ENCODE measurements around the gene SLC38A2. TPM values are rescaled to one million over a fixed set of nuclear protein-coding genes. Genes with fewer than 3 reads are reported as not detected.
"Not testable (repeated sequence)": the region's sequence is repeated elsewhere in the genome, so short reads cannot be mapped to it uniquely, and the experiment has no call there.

SLC38A2 gene
- total RNA-seq, 1 donor from 2014 or later = 291 TPM

DNA sequence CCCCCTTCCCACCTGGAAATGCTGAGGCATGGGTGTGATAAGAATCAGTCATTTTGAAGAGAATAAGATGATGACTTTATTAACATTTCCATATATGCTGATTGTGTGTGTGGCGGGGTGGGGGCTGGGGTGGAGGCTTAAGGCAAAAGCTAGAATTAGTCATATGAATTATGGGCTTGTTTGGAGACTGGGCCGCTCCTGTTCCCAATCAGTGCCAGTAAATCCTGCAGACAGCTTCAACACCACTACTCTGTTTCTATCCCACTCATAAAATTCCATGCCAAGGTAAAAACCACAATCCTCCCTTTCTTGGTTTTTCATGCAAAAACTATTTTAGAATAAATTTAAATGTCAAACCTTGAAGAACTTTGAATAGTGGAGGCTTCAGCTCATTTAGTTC is 29.9 kb upstream of the SLC38A2 start:
- H3K4me3 ChIP-seq (ENCODE audit: low read depth, low read length) = no peak overlapping the region
- no peaks in the 10 kb centered on the region for H3K36me3 ChIP-seq (ENCODE audit: control insufficient read depth, insufficient read depth, low read length)
- H3K27me3 ChIP-seq (ENCODE audit: control insufficient read depth, insufficient read depth, low read length) = no peaks in the 10 kb centered on the region
- TF ChIP-seq, protein P1, sequence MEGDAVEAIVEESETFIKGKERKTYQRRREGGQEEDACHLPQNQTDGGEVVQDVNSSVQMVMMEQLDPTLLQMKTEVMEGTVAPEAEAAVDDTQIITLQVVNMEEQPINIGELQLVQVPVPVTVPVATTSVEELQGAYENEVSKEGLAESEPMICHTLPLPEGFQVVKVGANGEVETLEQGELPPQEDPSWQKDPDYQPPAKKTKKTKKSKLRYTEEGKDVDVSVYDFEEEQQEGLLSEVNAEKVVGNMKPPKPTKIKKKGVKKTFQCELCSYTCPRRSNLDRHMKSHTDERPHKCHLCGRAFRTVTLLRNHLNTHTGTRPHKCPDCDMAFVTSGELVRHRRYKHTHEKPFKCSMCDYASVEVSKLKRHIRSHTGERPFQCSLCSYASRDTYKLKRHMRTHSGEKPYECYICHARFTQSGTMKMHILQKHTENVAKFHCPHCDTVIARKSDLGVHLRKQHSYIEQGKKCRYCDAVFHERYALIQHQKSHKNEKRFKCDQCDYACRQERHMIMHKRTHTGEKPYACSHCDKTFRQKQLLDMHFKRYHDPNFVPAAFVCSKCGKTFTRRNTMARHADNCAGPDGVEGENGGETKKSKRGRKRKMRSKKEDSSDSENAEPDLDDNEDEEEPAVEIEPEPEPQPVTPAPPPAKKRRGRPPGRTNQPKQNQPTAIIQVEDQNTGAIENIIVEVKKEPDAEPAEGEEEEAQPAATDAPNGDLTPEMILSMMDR (IDR thresholded peaks at IDR 0.05; ENCODE audit: insufficient read depth, low read length, poor library complexity, severe bottlenecking) = no peak
- DNase-seq (ENCODE audit: low read depth) = no peak

- H3K36me3 ChIP-seq (ENCODE audit: control insufficient read depth, insufficient read depth, low read length) = no peaks in the 10 kb centered on the region
- H3K4me3 ChIP-seq (ENCODE audit: low read depth, low read length) = no peak overlapping the region
- DNase-seq (ENCODE audit: low read depth) = no peak
- TF ChIP-seq, protein P1 (IDR thresholded peaks at IDR 0.05; ENCODE audit: insufficient read depth, low read length, poor library complexity, severe bottlenecking) = no peak
- no peaks in the 10 kb centered on the region for H3K27me3 ChIP-seq (ENCODE audit: control insufficient read depth, insufficient read depth, low read length)
Measured at GRCh38 chr12:46401662-46402061, 29.1 kb upstream of the SLC38A2 start.

DNA sequence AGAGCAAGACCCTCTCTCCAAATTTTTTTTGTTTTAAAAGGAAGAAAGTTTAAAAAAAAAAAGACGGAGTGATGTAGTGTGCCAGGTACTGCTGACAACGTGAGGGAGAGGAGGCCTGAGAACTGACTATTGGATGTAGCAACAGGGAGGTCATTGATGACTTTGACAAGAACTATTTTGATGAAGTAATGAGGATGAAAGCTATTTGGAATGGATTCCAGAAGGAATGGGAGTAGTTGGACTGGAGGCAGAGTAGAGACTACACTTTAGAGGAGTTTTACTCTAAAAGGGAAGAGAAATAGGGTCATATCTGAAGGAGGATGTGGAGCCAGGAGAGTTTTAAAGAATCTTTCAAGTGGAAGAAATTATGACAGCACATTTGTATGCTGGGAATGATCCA is 27.8 kb upstream of the SLC38A2 start:
- no peaks in the 10 kb centered on the region for H3K36me3 ChIP-seq (ENCODE audit: control insufficient read depth, insufficient read depth, low read length)
- H3K27me3 ChIP-seq (ENCODE audit: control insufficient read depth, insufficient read depth, low read length) = no peaks in the 10 kb centered on the region
- H3K4me3 ChIP-seq (ENCODE audit: low read depth, low read length) = no peak overlapping the region
- DNase-seq (ENCODE audit: low read depth) = no peak
- TF ChIP-seq, protein P1 (IDR thresholded peaks at IDR 0.05; ENCODE audit: insufficient read depth, low read length, poor library complexity, severe bottlenecking) = no peak

- H3K4me3 ChIP-seq (ENCODE audit: low read depth, low read length); DNase-seq (ENCODE audit: low read depth); H3K27me3 ChIP-seq (ENCODE audit: control insufficient read depth, insufficient read depth, low read length); H3K36me3 ChIP-seq (ENCODE audit: control insufficient read depth, insufficient read depth, low read length): not testable (repeated sequence)
Measured at GRCh38 chr12:46399461-46400248, 27.1 kb upstream of the SLC38A2 start.

GRCh38 chr12:46396826-46397225 is 24.3 kb upstream of the SLC38A2 start:
- no peaks in the 10 kb centered on the region for H3K36me3 ChIP-seq (ENCODE audit: control insufficient read depth, insufficient read depth, low read length)
- no peak for DNase-seq (ENCODE audit: low read depth)
- no peak overlapping the region for H3K4me3 ChIP-seq (ENCODE audit: low read depth, low read length)
- TF ChIP-seq, protein P1 (IDR thresholded peaks at IDR 0.05; ENCODE audit: insufficient read depth, low read length, poor library complexity, severe bottlenecking) = no peak
- H3K27me3 ChIP-seq (ENCODE audit: control insufficient read depth, insufficient read depth, low read length) = no peaks in the 10 kb centered on the region

GRCh38 chr12:46395388-46395787 is 22.8 kb upstream of the SLC38A2 start:
- Histone ChIP-seq H3K36me3 (ENCODE audit: control insufficient read depth, insufficient read depth, low read length) (no peaks in the 10 kb centered on the region), H3K4me3 (ENCODE audit: low read depth, low read length) (no peak overlapping the region), H3K27me3 (ENCODE audit: control insufficient read depth, insufficient read depth, low read length) (no peaks in the 10 kb centered on the region)
- DNase-seq (ENCODE audit: low read depth) = no peak
- TF ChIP-seq, protein P1 (IDR thresholded peaks at IDR 0.05; ENCODE audit: insufficient read depth, low read length, poor library complexity, severe bottlenecking) = no peak
